ENCODE data around the gene RPTOR. TPM values are rescaled to one million over a fixed set of nuclear protein-coding genes. Genes with fewer than 3 reads are reported as not detected.

Gene RPTOR
- total RNA-seq, 1 experiment from 2014 or later = 25.1 TPM

GRCh38 chr17:80797741-80798594, 253.3 kb downstream of the RPTOR start:
- Histone ChIP-seq H3T11ph (ENCODE audit: low read length) (no peak overlapping the region), H2BK5ac (ENCODE audit: insufficient read length, low read length) (no peak overlapping the region), H3K9me3 (ENCODE audit: control insufficient read depth, low read depth, low read length) (no peaks in the 10 kb centered on the region), H3K27me3 (ENCODE audit: insufficient read depth, low read length) (no peaks in the 10 kb centered on the region), H3K14ac (ENCODE audit: insufficient read depth, low read length) (no peak overlapping the region; the same call in 1 of the 2 replicates), H2AK5ac (ENCODE audit: insufficient read length, low read length) (no peak overlapping the region), H3K79me2 (ENCODE audit: insufficient read depth, low read length) (no peaks in the 10 kb centered on the region), H2BK20ac (ENCODE audit: low read depth, low read length, poor library complexity, severe bottlenecking) (no peak overlapping the region), H3K23ac (ENCODE audit: insufficient read length, low read depth, low read length) (no peak overlapping the region), H2BK15ac (ENCODE audit: low read depth, low read length) (no peak overlapping the region), H3K9ac (ENCODE audit: extremely low read depth, insufficient read length, low read length) (no peak overlapping the region), H3K23me2 (ENCODE audit: insufficient read length, low read depth, low read length, poor library complexity, severe bottlenecking) (no peaks in the 10 kb centered on the region), H3K56ac (ENCODE audit: insufficient read length, low read depth, low read length) (no peak overlapping the region), H4K5ac (ENCODE audit: insufficient read length, low read depth, low read length) (no peak overlapping the region), H3K4me2 (ENCODE audit: insufficient read depth, insufficient read length, low read length) (no peak overlapping the region), H2BK12ac (ENCODE audit: insufficient read length, low read depth, low read length) (no peak overlapping the region), H3K4ac (ENCODE audit: low read depth, low read length) (no peak overlapping the region), H2BK120ac (ENCODE audit: low read depth, low read length, poor library complexity, severe bottlenecking) (no peak overlapping the region), H4K8ac (replicated peaks; ENCODE audit: insufficient read length, low read depth, low read length) (no peak overlapping the region), H4K20me1 (ENCODE audit: control insufficient read depth, insufficient read depth, insufficient read length) (no peaks in the 10 kb centered on the region), H3K4me1 (ENCODE audit: insufficient read depth, low read length) (no peaks in the 10 kb centered on the region), H3K27ac (ENCODE audit: insufficient read length, low read depth, low read length) (no peak overlapping the region), H3K18ac (ENCODE audit: insufficient read length, low read depth, low read length) (no peak overlapping the region), H3K79me1 (ENCODE audit: insufficient read depth, low read depth, low read length, poor library complexity, severe bottlenecking) (no peaks in the 10 kb centered on the region), H4K91ac (ENCODE audit: insufficient read length, low read depth, low read length) (no peak overlapping the region), H2AFZ (ENCODE audit: low read length) (no peak overlapping the region)
- no peak overlapping the region for H3K4me3 Mint-ChIP-seq
- H3K27ac Mint-ChIP-seq = no peak overlapping the region
- H3K4me1 Mint-ChIP-seq = peaks cover 0 to 9% of the 10 kb centered on the region in 2 experiments; a peak in 1 of 4 replicates
- WGBS (ENCODE audit: extremely low coverage, insufficient read length, low lambda C conversion rate) = no CpG with 5 or more reads among the region's 18 CpGs
- 0 out of 5 replicates have a peak, but pooled peaks cover 0 to 2% of the 10 kb centered on the region in 2 experiments for H3K9me3 Mint-ChIP-seq
- no peak for DNase-seq
- H3K36me3 Mint-ChIP-seq (ENCODE audit: insufficient read depth in 1 of 3, low read depth in 3 of 3) = peaks cover 10 to 13% (median 11%) of the 10 kb centered on the region in 3 experiments; a peak in 6 of 7 replicates
- no peak for TF ChIP-seq CTCF (conservative IDR thresholded peaks at IDR 0.05)
- no peaks in the 10 kb centered on the region for H3K27me3 Mint-ChIP-seq (ENCODE audit: low read depth)

Measured in H9 (cell line).